Measurements from ENCODE around the gene KLHDC8A. TPM values are rescaled to one million over a fixed set of nuclear protein-coding genes. Genes with fewer than 3 reads are reported as not detected.

KLHDC8A gene
- total RNA-seq, 1 donor, result not detected

GRCh38 chr1:205359771-205360565 lies 3.2 kb upstream of the KLHDC8A start:
- DNase-seq (ENCODE audit: low read depth), result no peak
- TF ChIP-seq CTCF (IDR thresholded peaks at IDR 0.05; ENCODE audit: insufficient read depth, low read length), result no peak
- no peak overlapping the region for H3K4me3 ChIP-seq (ENCODE audit: low read depth, low read length)

- no peak for DNase-seq (ENCODE audit: low read depth)
- no peak overlapping the region for H3K4me3 ChIP-seq (ENCODE audit: low read depth, low read length)
- TF ChIP-seq CTCF (IDR thresholded peaks at IDR 0.05; ENCODE audit: insufficient read depth, low read length), result no peak
These were observed 1.9 kb upstream of the KLHDC8A start for GRCh38 chr1:205358579-205358978.

GRCh38 chr1:205357567-205357966 lies 845 bp upstream of the KLHDC8A start:
- TF ChIP-seq CTCF (IDR thresholded peaks at IDR 0.05; ENCODE audit: insufficient read depth, low read length), result no peak
- no peak overlapping the region for H3K4me3 ChIP-seq (ENCODE audit: low read depth, low read length)
- no peak for DNase-seq (ENCODE audit: low read depth)

GRCh38 chr1:205355075-205355453 lies 1.7 kb downstream of the KLHDC8A start:
- no peak for TF ChIP-seq CTCF (IDR thresholded peaks at IDR 0.05; ENCODE audit: insufficient read depth, low read length)
- H3K4me3 ChIP-seq (ENCODE audit: low read depth, low read length), result no peak overlapping the region
- DNase-seq (ENCODE audit: low read depth), result peak; percentile 78

- peak; percentile 86 for DNase-seq (ENCODE audit: low read depth)
- TF ChIP-seq CTCF (IDR thresholded peaks at IDR 0.05; ENCODE audit: insufficient read depth, low read length), result peak; percentile 92
- H3K4me3 ChIP-seq (ENCODE audit: low read depth, low read length), result no peak overlapping the region
These were observed 2.3 kb downstream of the KLHDC8A start for GRCh38 chr1:205354259-205355074.

GRCh38 chr1:205353612-205354011 lies 3.1 kb downstream of the KLHDC8A start:
- TF ChIP-seq CTCF (IDR thresholded peaks at IDR 0.05; ENCODE audit: insufficient read depth, low read length), result no peak
- no peak for DNase-seq (ENCODE audit: low read depth)
- no peak overlapping the region for H3K4me3 ChIP-seq (ENCODE audit: low read depth, low read length)

All from fibroblast of the aortic adventitia (primary cell).